Measurements from ENCODE around the gene PNMA8B. TPM values are rescaled to one million over a fixed set of nuclear protein-coding genes. Genes with fewer than 3 reads are reported as not detected.

Gene PNMA8B
- total and polyA plus RNA-seq, 2 donors = 4.4 to 4.7 TPM

DNA sequence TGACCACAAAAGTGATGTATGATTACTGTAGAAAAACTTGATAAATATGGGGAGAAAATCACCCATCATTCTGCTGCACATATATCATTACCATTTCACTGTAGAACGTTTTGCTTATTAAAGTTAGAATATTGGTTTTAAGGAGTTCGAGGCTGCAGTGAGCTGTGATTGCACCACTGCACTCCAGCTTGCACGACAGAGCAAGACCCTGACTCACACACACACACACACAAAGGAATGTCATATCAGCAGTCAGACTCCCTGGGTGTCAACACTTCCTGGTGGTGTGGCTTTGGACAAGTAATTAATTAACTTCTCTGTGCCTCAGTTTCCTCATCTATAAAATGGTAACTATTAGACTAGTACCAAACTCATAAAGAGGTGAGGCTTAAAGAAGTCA, 13.0 kb downstream of the PNMA8B start:
- DNase-seq (ENCODE audit: low read depth in 6 of 9, low spot score in 9 of 9) = no peak
- Histone ChIP-seq H3K36me3 (ENCODE audit: control insufficient read depth in 2 of 2, insufficient read depth in 2 of 2, low read length in 1 of 2) (no peaks in the 10 kb centered on the region), H3K4me3 (ENCODE audit: low read length in 2 of 2) (no peak overlapping the region), H3K27ac (ENCODE audit: low read depth in 1 of 2, low read length in 1 of 2) (no peak overlapping the region), H3K9me3 (ENCODE audit: control insufficient read depth in 2 of 2, insufficient read depth in 1 of 2, low read length in 1 of 2) (peaks cover 0 to under 1% of the 10 kb centered on the region in 2 donors), H3K4me1 (ENCODE audit: control insufficient read depth in 2 of 2, insufficient read depth in 2 of 2, low read length in 2 of 2) (peaks cover 0 to 4% of the 10 kb centered on the region in 2 donors), H3K27me3 (ENCODE audit: control insufficient read depth in 2 of 2, insufficient read depth in 1 of 2, low read length in 1 of 2) (peaks cover 0 to 38% of the 10 kb centered on the region in 2 donors)
- 72% methylated on average over 3 of the region's 3 CpGs for WGBS

GRCh38 chr19:46481947-46482346, 13.7 kb downstream of the PNMA8B start:
- DNase-seq (ENCODE audit: low read depth in 6 of 9, low spot score in 9 of 9) = no peak
- H3K4me1 ChIP-seq (ENCODE audit: control insufficient read depth in 2 of 2, insufficient read depth in 2 of 2, low read length in 2 of 2) = no peaks in the 10 kb centered on the region
- H3K9me3 ChIP-seq (ENCODE audit: control insufficient read depth in 2 of 2, insufficient read depth in 1 of 2, low read length in 1 of 2) = no peaks in the 10 kb centered on the region
- H3K27me3 ChIP-seq (ENCODE audit: control insufficient read depth in 2 of 2, insufficient read depth in 1 of 2, low read length in 1 of 2) = peaks cover 0 to 31% of the 10 kb centered on the region in 2 donors
- WGBS = 81% methylated on average over 5 of the region's 5 CpGs
- no peak overlapping the region for H3K4me3 ChIP-seq (ENCODE audit: low read length in 2 of 2)
- no peaks in the 10 kb centered on the region for H3K36me3 ChIP-seq (ENCODE audit: control insufficient read depth in 2 of 2, insufficient read depth in 2 of 2, low read length in 1 of 2)
- peak overlapping the region in 1 of 2 donors; percentile 32 for H3K27ac ChIP-seq (ENCODE audit: low read depth in 1 of 2, low read length in 1 of 2)

GRCh38 chr19:46481223-46481848, 14.3 kb downstream of the PNMA8B start:
- WGBS = 76% methylated on average over 16 of the region's 16 CpGs
- H3K4me3 ChIP-seq (ENCODE audit: low read length in 2 of 2) = no peak overlapping the region
- H3K36me3 ChIP-seq (ENCODE audit: control insufficient read depth in 2 of 2, insufficient read depth in 2 of 2, low read length in 1 of 2) = no peaks in the 10 kb centered on the region
- peaks cover 0 to 25% of the 10 kb centered on the region in 2 donors for H3K27me3 ChIP-seq (ENCODE audit: control insufficient read depth in 2 of 2, insufficient read depth in 1 of 2, low read length in 1 of 2)
- no peaks in the 10 kb centered on the region for H3K9me3 ChIP-seq (ENCODE audit: control insufficient read depth in 2 of 2, insufficient read depth in 1 of 2, low read length in 1 of 2)
- H3K4me1 ChIP-seq (ENCODE audit: control insufficient read depth in 2 of 2, insufficient read depth in 2 of 2, low read length in 2 of 2) = no peaks in the 10 kb centered on the region
- no peak for DNase-seq (ENCODE audit: low read depth in 6 of 9, low spot score in 9 of 9)
- H3K27ac ChIP-seq (ENCODE audit: low read depth in 1 of 2, low read length in 1 of 2) = peak overlapping the region in 1 of 2 donors; percentile 66

GRCh38 chr19:46480415-46480814, 15.3 kb downstream of the PNMA8B start:
- no peaks in the 10 kb centered on the region for H3K4me1 ChIP-seq (ENCODE audit: control insufficient read depth in 2 of 2, insufficient read depth in 2 of 2, low read length in 2 of 2)
- H3K36me3 ChIP-seq (ENCODE audit: control insufficient read depth in 2 of 2, insufficient read depth in 2 of 2, low read length in 1 of 2) = no peaks in the 10 kb centered on the region
- H3K9me3 ChIP-seq (ENCODE audit: control insufficient read depth in 2 of 2, insufficient read depth in 1 of 2, low read length in 1 of 2) = no peaks in the 10 kb centered on the region
- WGBS = 73% methylated on average over 12 of the region's 12 CpGs
- no peak for DNase-seq (ENCODE audit: low read depth in 6 of 9, low spot score in 9 of 9)
- peaks cover 0 to 25% of the 10 kb centered on the region in 2 donors for H3K27me3 ChIP-seq (ENCODE audit: control insufficient read depth in 2 of 2, insufficient read depth in 1 of 2, low read length in 1 of 2)
- H3K4me3 ChIP-seq (ENCODE audit: low read length in 2 of 2) = no peak overlapping the region
- H3K27ac ChIP-seq (ENCODE audit: low read depth in 1 of 2, low read length in 1 of 2) = no peak overlapping the region

DNA sequence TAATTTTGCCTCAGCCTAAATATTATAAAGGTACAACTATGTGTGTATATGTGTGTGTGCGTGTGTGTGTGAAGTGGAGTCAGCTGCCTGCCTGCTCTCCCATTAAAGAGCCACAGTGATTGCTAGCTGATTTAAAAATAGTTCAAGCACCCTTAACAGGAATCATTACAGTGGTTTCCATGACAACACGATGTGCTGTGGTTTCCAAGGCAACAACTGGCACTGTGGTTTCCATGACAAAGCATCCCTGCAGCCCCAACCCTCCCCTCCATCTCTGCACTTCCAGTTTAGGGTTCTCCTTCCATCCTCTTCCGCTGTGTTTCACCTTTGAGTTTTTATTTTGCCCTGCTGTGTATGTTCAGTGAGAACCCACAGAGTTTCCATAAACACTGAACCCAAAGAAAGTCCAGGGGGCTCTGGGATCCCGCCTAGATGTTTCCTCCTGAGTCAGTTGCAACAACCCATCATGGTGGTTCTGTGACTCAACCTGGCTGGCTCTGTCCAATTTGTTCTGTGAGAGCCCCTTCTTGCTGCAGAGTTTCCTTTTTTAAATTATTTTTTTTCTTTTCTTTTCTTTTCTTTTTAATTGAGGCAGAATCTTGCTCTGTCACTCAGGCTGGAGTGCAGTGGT, 17.2 kb downstream of the PNMA8B start:
- no peak overlapping the region for H3K27ac ChIP-seq (ENCODE audit: low read depth in 1 of 2, low read length in 1 of 2)
- no peaks in the 10 kb centered on the region for H3K4me1 ChIP-seq (ENCODE audit: control insufficient read depth in 2 of 2, insufficient read depth in 2 of 2, low read length in 2 of 2)
- no peaks in the 10 kb centered on the region for H3K9me3 ChIP-seq (ENCODE audit: control insufficient read depth in 2 of 2, insufficient read depth in 1 of 2, low read length in 1 of 2)
- DNase-seq (ENCODE audit: low read depth in 6 of 9, low spot score in 9 of 9) = peak in 1 of 9 donors; percentile 40
- 48% methylated on average over 4 of the region's 4 CpGs for WGBS
- no peak overlapping the region for H3K4me3 ChIP-seq (ENCODE audit: low read length in 2 of 2)
- no peaks in the 10 kb centered on the region for H3K36me3 ChIP-seq (ENCODE audit: control insufficient read depth in 2 of 2, insufficient read depth in 2 of 2, low read length in 1 of 2)
- peaks cover 0 to 37% of the 10 kb centered on the region in 2 donors for H3K27me3 ChIP-seq (ENCODE audit: control insufficient read depth in 2 of 2, insufficient read depth in 1 of 2, low read length in 1 of 2)

DNA sequence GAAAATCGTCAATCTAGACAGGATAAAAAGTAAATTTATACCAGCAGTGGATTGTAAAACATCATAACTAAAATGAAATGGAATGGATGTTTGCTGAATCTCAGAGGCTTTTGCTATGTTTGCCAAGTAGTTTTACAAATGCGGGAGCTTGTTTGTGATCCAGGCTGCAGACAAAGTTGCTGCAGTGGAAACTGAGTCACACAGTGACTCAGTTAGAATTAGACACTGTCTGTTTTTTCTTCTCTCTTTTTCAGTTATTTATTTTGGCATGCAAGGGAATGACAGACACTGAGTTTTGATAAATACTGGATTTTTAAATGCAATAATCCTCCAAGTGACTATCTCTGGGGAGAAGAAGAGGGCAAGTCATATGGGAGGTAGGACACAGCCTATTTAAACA, 19.7 kb downstream of the PNMA8B start:
- 86% methylated on average over 2 of the region's 2 CpGs for WGBS
- Histone ChIP-seq H3K27me3 (ENCODE audit: control insufficient read depth in 2 of 2, insufficient read depth in 1 of 2, low read length in 1 of 2) (peaks cover 4 to 45% of the 10 kb centered on the region in 2 donors), H3K36me3 (ENCODE audit: control insufficient read depth in 2 of 2, insufficient read depth in 2 of 2, low read length in 1 of 2) (no peaks in the 10 kb centered on the region), H3K27ac (ENCODE audit: low read depth in 1 of 2, low read length in 1 of 2) (no peak overlapping the region), H3K9me3 (ENCODE audit: control insufficient read depth in 2 of 2, insufficient read depth in 1 of 2, low read length in 1 of 2) (no peaks in the 10 kb centered on the region), H3K4me1 (ENCODE audit: control insufficient read depth in 2 of 2, insufficient read depth in 2 of 2, low read length in 2 of 2) (peaks cover 2 to 6% of the 10 kb centered on the region in 2 donors), H3K4me3 (ENCODE audit: low read length in 2 of 2) (no peak overlapping the region)
- DNase-seq (ENCODE audit: low read depth in 6 of 9, low spot score in 9 of 9) = no peak

DNA sequence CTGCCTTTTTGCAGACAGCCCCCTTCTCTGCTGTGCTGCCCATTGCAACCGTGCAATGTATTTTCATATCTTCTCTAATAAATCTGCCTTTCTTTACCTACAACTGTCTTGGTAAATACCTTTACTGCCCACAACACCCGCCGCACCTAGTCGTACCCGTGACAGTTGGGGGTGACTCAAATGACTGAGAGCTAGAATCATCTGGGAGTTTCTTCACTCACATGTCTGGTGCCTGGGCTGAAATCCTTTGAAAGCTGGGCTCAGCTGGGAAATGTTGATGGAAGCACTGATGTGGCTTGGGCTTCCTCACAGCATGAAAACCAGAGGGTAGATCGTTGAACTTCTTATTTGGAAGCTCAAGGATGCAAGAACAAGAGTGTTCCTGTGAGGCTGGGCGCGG, 21.5 kb downstream of the PNMA8B start:
- no peak overlapping the region for H3K4me3 ChIP-seq (ENCODE audit: low read length in 2 of 2)
- H3K27ac ChIP-seq (ENCODE audit: low read depth in 1 of 2, low read length in 1 of 2) = no peak overlapping the region
- no peaks in the 10 kb centered on the region for H3K36me3 ChIP-seq (ENCODE audit: control insufficient read depth in 2 of 2, insufficient read depth in 2 of 2, low read length in 1 of 2)
- H3K9me3 ChIP-seq (ENCODE audit: control insufficient read depth in 2 of 2, insufficient read depth in 1 of 2, low read length in 1 of 2) = no peaks in the 10 kb centered on the region
- no peak for DNase-seq (ENCODE audit: low read depth in 6 of 9, low spot score in 9 of 9)
- peaks cover 4 to 50% of the 10 kb centered on the region in 2 donors for H3K27me3 ChIP-seq (ENCODE audit: control insufficient read depth in 2 of 2, insufficient read depth in 1 of 2, low read length in 1 of 2)
- peaks cover 2 to 8% of the 10 kb centered on the region in 2 donors for H3K4me1 ChIP-seq (ENCODE audit: control insufficient read depth in 2 of 2, insufficient read depth in 2 of 2, low read length in 2 of 2)
- 90% methylated on average over 8 of the region's 8 CpGs for WGBS

DNA sequence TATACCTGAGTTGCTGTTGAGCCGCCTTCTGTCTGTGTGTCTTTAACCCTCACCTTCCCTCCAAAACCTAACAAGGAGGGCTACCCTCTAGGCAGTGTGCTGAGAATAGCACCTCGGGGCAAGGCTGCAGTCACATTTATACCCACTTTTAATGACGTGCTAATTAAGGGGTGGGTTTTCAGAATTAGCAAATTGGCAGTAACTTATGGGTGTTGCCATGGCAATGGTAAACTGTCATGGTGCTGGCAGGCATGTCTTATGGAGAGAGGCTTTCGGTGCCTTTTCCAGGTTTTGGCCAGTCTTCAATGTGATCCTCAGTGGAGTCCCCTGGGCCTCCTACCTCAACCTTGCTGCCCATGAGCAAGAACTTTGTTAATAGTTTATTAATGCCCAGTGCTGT, 23.1 kb downstream of the PNMA8B start:
- no peak for DNase-seq (ENCODE audit: low read depth in 6 of 9, low spot score in 9 of 9)
- 92% methylated on average over 4 of the region's 4 CpGs for WGBS
- no peak overlapping the region for H3K27ac ChIP-seq (ENCODE audit: low read depth in 1 of 2, low read length in 1 of 2)
- no peaks in the 10 kb centered on the region for H3K9me3 ChIP-seq (ENCODE audit: control insufficient read depth in 2 of 2, insufficient read depth in 1 of 2, low read length in 1 of 2)
- peaks cover 2 to 8% of the 10 kb centered on the region in 2 donors for H3K4me1 ChIP-seq (ENCODE audit: control insufficient read depth in 2 of 2, insufficient read depth in 2 of 2, low read length in 2 of 2)
- peaks cover 4 to 50% of the 10 kb centered on the region in 2 donors for H3K27me3 ChIP-seq (ENCODE audit: control insufficient read depth in 2 of 2, insufficient read depth in 1 of 2, low read length in 1 of 2)
- H3K36me3 ChIP-seq (ENCODE audit: control insufficient read depth in 2 of 2, insufficient read depth in 2 of 2, low read length in 1 of 2) = no peaks in the 10 kb centered on the region
- H3K4me3 ChIP-seq (ENCODE audit: low read length in 2 of 2) = no peak overlapping the region

DNA sequence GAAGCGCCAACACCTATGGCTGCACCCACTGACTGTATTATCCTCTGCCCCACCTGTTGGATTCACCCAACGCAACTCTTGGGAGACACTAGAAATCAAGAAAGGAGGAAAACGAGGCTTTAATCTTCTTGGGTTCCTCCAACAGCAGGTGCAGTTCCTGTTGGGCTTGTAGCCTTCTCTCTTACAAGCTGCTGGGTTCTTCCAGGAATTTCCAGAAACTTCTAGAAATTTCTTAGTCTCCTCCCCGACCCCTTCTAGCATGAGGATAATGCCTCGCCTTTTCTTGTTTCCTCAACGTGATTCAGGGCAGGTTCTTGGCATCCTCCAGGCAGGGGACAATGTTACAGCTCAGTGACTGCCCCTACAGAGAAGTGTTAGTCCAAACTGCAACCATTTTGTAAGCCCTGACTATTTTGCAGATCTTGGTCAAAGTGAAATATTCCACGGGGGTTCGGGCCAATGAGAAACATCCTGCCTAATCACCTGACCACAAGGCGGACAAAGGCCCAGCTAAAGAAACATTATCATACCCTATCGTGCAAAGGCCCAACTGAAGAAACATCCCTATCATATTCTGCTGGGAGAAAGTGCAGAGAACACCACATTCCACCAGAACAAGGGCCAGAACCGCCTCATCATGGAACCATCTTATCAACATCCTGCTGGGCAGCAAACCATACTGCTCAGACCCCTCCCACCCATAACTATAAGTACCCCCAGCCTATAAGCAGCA, 23.7 kb downstream of the PNMA8B start:
- H3K27ac ChIP-seq (ENCODE audit: low read depth in 1 of 2, low read length in 1 of 2) = peak overlapping the region; percentile 25 to 66
- H3K4me1 ChIP-seq (ENCODE audit: control insufficient read depth in 2 of 2, insufficient read depth in 2 of 2, low read length in 2 of 2) = peaks cover 2 to 8% of the 10 kb centered on the region in 2 donors
- WGBS = 56% methylated on average over 11 of the region's 11 CpGs
- H3K27me3 ChIP-seq (ENCODE audit: control insufficient read depth in 2 of 2, insufficient read depth in 1 of 2, low read length in 1 of 2) = peaks cover 4 to 50% of the 10 kb centered on the region in 2 donors
- H3K4me3 ChIP-seq (ENCODE audit: low read length in 2 of 2) = peak overlapping the region; percentile 40 to 47
- no peaks in the 10 kb centered on the region for H3K9me3 ChIP-seq (ENCODE audit: control insufficient read depth in 2 of 2, insufficient read depth in 1 of 2, low read length in 1 of 2)
- H3K36me3 ChIP-seq (ENCODE audit: control insufficient read depth in 2 of 2, insufficient read depth in 2 of 2, low read length in 1 of 2) = no peaks in the 10 kb centered on the region
- no peak for DNase-seq (ENCODE audit: low read depth in 6 of 9, low spot score in 9 of 9)

All from thymus (tissue), 11 donors.